Measurements from ENCODE around the gene ZNF672. TPM values are rescaled to one million over a fixed set of nuclear protein-coding genes. Genes with fewer than 3 reads are reported as not detected.

The ZNF672 gene
- total RNA-seq, 1 donor from 2014 or later, result 20.6 TPM

- H3K4me3 ChIP-seq (ENCODE audit: insufficient read depth, low read depth, low read length), result no peak overlapping the region
- TF ChIP-seq CTCF (IDR thresholded peaks at IDR 0.05; ENCODE audit: insufficient read depth, low read depth, low read length) (no peak), EZH2 (IDR thresholded peaks at IDR 0.05; ENCODE audit: insufficient read depth, low read length) (no peak)
- FAIRE-seq (no peak), DNase-seq (ENCODE audit: low read depth) (no peak)
- no peaks in the 10 kb centered on the region for H3K9me3 ChIP-seq (ENCODE audit: insufficient read depth, low read depth, low read length)
- no peak overlapping the region for H2AFZ ChIP-seq (ENCODE audit: low read depth, low read length)
- no peaks in the 10 kb centered on the region for H3K4me1 ChIP-seq (ENCODE audit: insufficient read depth, low read length)
- no peak overlapping the region for H3K4me3 Mint-ChIP-seq (ENCODE audit: unreplicated experiment)
- no peaks in the 10 kb centered on the region for H3K9me3 Mint-ChIP-seq (ENCODE audit: unreplicated experiment)
- peaks cover 11% of the 10 kb centered on the region for H3K79me2 ChIP-seq (ENCODE audit: insufficient read depth, low read length)
- peaks cover 2% of the 10 kb centered on the region for H3K4me1 Mint-ChIP-seq (ENCODE audit: low read depth, unreplicated experiment)
- no peaks in the 10 kb centered on the region for H3K27me3 ChIP-seq (ENCODE audit: insufficient read depth, low read length)
- peaks cover 12% of the 10 kb centered on the region for H3K36me3 ChIP-seq (ENCODE audit: insufficient read depth, low read length)
- H4K20me1 ChIP-seq (ENCODE audit: insufficient read depth, low read length), result peaks cover 26% of the 10 kb centered on the region
- no peaks in the 10 kb centered on the region for H3K27me3 Mint-ChIP-seq (ENCODE audit: low read depth, unreplicated experiment)
- H3K9ac ChIP-seq (ENCODE audit: low read length), result no peak overlapping the region
- H3K36me3 Mint-ChIP-seq (ENCODE audit: low read depth, unreplicated experiment), result peaks cover 13% of the 10 kb centered on the region
- no peak overlapping the region for H3K27ac Mint-ChIP-seq (ENCODE audit: unreplicated experiment)
- H3K4me2 ChIP-seq (ENCODE audit: low read length), result no peak overlapping the region
- no peak overlapping the region for H3K27ac ChIP-seq (ENCODE audit: low read depth, low read length)
These were observed 9.3 kb downstream of the ZNF672 start for GRCh38 chr1:248847181-248847955.

- Histone ChIP-seq H3K9me3 (ENCODE audit: insufficient read depth, low read depth, low read length) (no peaks in the 10 kb centered on the region), H3K27ac (ENCODE audit: low read depth, low read length) (no peak overlapping the region), H3K9ac (ENCODE audit: low read length) (no peak overlapping the region), H3K4me1 (ENCODE audit: insufficient read depth, low read length) (no peaks in the 10 kb centered on the region), H3K36me3 (ENCODE audit: insufficient read depth, low read length) (peaks cover 12% of the 10 kb centered on the region), H3K4me2 (ENCODE audit: low read length) (no peak overlapping the region), H3K27me3 (ENCODE audit: insufficient read depth, low read length) (no peaks in the 10 kb centered on the region), H3K79me2 (ENCODE audit: insufficient read depth, low read length) (peaks cover 4% of the 10 kb centered on the region), H3K4me3 (ENCODE audit: insufficient read depth, low read depth, low read length) (no peak overlapping the region), H2AFZ (ENCODE audit: low read depth, low read length) (no peak overlapping the region), H4K20me1 (ENCODE audit: insufficient read depth, low read length) (peaks cover 27% of the 10 kb centered on the region)
- FAIRE-seq, result no peak
- Mint-ChIP-seq H3K36me3 (ENCODE audit: low read depth, unreplicated experiment) (peaks cover 13% of the 10 kb centered on the region), H3K27me3 (ENCODE audit: low read depth, unreplicated experiment) (no peaks in the 10 kb centered on the region), H3K4me1 (ENCODE audit: low read depth, unreplicated experiment) (no peaks in the 10 kb centered on the region), H3K4me3 (ENCODE audit: unreplicated experiment) (no peak overlapping the region), H3K9me3 (ENCODE audit: unreplicated experiment) (no peaks in the 10 kb centered on the region), H3K27ac (ENCODE audit: unreplicated experiment) (no peak overlapping the region)
- DNase-seq (ENCODE audit: low read depth), result no peak
- no peak for TF ChIP-seq CTCF (IDR thresholded peaks at IDR 0.05; ENCODE audit: insufficient read depth, low read depth, low read length)
- TF ChIP-seq EZH2 (IDR thresholded peaks at IDR 0.05; ENCODE audit: insufficient read depth, low read length), result no peak
These were observed 10.0 kb downstream of the ZNF672 start for GRCh38 chr1:248847956-248848561.

GRCh38 chr1:248848602-248849001 is 10.6 kb downstream of the ZNF672 start:
- no peak for FAIRE-seq
- Histone ChIP-seq H3K9me3 (ENCODE audit: insufficient read depth, low read depth, low read length) (no peaks in the 10 kb centered on the region), H3K4me1 (ENCODE audit: insufficient read depth, low read length) (no peaks in the 10 kb centered on the region), H3K9ac (ENCODE audit: low read length) (no peak overlapping the region), H3K79me2 (ENCODE audit: insufficient read depth, low read length) (no peaks in the 10 kb centered on the region), H3K4me3 (ENCODE audit: insufficient read depth, low read depth, low read length) (no peak overlapping the region), H3K27me3 (ENCODE audit: insufficient read depth, low read length) (no peaks in the 10 kb centered on the region), H2AFZ (ENCODE audit: low read depth, low read length) (no peak overlapping the region), H4K20me1 (ENCODE audit: insufficient read depth, low read length) (peaks cover 27% of the 10 kb centered on the region), H3K36me3 (ENCODE audit: insufficient read depth, low read length) (peaks cover 12% of the 10 kb centered on the region), H3K27ac (ENCODE audit: low read depth, low read length) (no peak overlapping the region), H3K4me2 (ENCODE audit: low read length) (no peak overlapping the region)
- H3K4me1 Mint-ChIP-seq (ENCODE audit: low read depth, unreplicated experiment), result no peaks in the 10 kb centered on the region
- DNase-seq (ENCODE audit: low read depth), result no peak
- TF ChIP-seq EZH2 (IDR thresholded peaks at IDR 0.05; ENCODE audit: insufficient read depth, low read length), result no peak
- TF ChIP-seq CTCF (IDR thresholded peaks at IDR 0.05; ENCODE audit: insufficient read depth, low read depth, low read length), result no peak
- no peak overlapping the region for H3K27ac Mint-ChIP-seq (ENCODE audit: unreplicated experiment)
- peaks cover 13% of the 10 kb centered on the region for H3K36me3 Mint-ChIP-seq (ENCODE audit: low read depth, unreplicated experiment)
- H3K27me3 Mint-ChIP-seq (ENCODE audit: low read depth, unreplicated experiment), result no peaks in the 10 kb centered on the region
- H3K9me3 Mint-ChIP-seq (ENCODE audit: unreplicated experiment), result no peaks in the 10 kb centered on the region
- H3K4me3 Mint-ChIP-seq (ENCODE audit: unreplicated experiment), result no peak overlapping the region

Measured in astrocyte (in vitro differentiated cells and primary cell).